Cardiac muscle cell (in vitro differentiated cells and primary cell): ENCODE measurements around the gene SPG21. TPM values are rescaled to one million over a fixed set of nuclear protein-coding genes. Genes with fewer than 3 reads are reported as not detected.

ENCODE experiments used
- DNase-seq, 2 donors: peaks; one replicate each; pipeline versions ENCODE4 v3.0.0 to v3.0.0-alpha.2; 2010 to 2017; ENCODE audit warnings: low read depth in 1 of 2, low spot score in 1 of 2
- H3K27ac ChIP-seq: fragments of 200-600 bp; sonication (generic); 2 replicates; pipeline ENCODE4 v1.5.1; 2016
- H3K27me3 ChIP-seq: fragments of 200-600 bp; sonication (generic); 2 replicates; pipeline ENCODE4 v1.6.0; 2016; ENCODE audit warnings: control low read depth
- H3K36me3 ChIP-seq: fragments of 200-600 bp; sonication (generic); 2 replicates; pipeline ENCODE4 v1.5.1; 2016; ENCODE audit warnings: control low read depth
- H3K4me1 ChIP-seq: fragments of 200-600 bp; sonication (generic); 2 replicates; pipeline ENCODE4 v1.8.1; 2017; ENCODE audit warnings: low read depth, mild to moderate bottlenecking, mixed run types
- H3K4me3 ChIP-seq: fragments of 200-600 bp; sonication (generic); 2 replicates; pipeline ENCODE4 v1.5.1; 2016; ENCODE audit warnings: mild to moderate bottlenecking
- H3K9me3 ChIP-seq: fragments of 200-600 bp; sonication (generic); 2 replicates; pipeline ENCODE4 v1.5.1; 2017; ENCODE audit warnings: low read depth, mild to moderate bottlenecking, control low read depth
- CTCF ChIP-seq: IDR thresholded peaks from 2 replicates; pipeline ENCODE4 v1.5.1; 2012; ENCODE audit warnings: low read depth, mild to moderate bottlenecking, low read length
- polyA plus RNA-seq: library from polyadenylated mRNA; unstranded; fragments of >200 nt; fragmentation: Nextera tagmentation; extraction: Ambion mirVana; gene quantifications from 2 replicates; pipeline ENCODE4 v1.2.1, GENCODE V29; 2016
- total RNA-seq: library from RNA; depleted of rRNA; stranded (reverse); fragments of >200 nt; gene quantifications from 2 replicates; pipeline ENCODE4 v1.2.3, GENCODE V29; 2016

The SPG21 gene
- total and polyA plus RNA-seq, 2 experiments from 2014 or later, result 84.3 to 136 TPM

DNA sequence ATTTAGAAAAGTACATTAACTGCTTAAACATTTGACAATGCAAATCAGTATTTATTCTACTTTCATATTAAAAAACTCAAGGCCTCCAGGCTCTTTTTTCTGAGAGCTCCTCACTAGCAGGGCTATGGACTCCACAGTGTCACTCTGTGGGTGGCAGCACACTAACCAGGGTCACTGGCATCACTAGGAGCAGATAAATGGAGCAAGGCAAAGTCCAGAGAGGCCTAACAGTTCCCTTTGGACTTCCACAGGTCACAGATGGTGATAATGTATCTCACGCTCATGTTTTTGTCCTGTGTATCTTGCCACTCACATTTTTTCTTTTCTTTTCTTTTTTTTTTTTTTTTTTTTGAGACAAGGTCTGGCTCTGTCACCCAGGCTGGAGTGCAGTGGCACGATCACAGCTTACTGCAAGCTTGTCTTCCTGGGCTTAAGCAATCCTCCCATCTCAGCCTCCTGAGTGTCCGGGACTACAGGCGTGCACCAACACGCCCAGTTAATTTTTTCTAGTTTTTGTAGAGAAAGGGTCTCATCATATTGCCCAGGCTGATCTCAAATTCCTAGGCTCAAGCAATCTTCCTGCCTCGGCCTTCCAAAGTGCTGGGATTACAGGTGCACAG lies 7.8 kb downstream of the SPG21 start:
- Histone ChIP-seq H3K4me3 (no peak overlapping the region), H3K9me3 (no peaks in the 10 kb centered on the region), H3K27me3 (no peaks in the 10 kb centered on the region), H3K27ac (no peak overlapping the region), H3K4me1 (no peaks in the 10 kb centered on the region), H3K36me3 (peaks cover 7% of the 10 kb centered on the region)
- TF ChIP-seq CTCF, result no peak
- no peak for DNase-seq

DNA sequence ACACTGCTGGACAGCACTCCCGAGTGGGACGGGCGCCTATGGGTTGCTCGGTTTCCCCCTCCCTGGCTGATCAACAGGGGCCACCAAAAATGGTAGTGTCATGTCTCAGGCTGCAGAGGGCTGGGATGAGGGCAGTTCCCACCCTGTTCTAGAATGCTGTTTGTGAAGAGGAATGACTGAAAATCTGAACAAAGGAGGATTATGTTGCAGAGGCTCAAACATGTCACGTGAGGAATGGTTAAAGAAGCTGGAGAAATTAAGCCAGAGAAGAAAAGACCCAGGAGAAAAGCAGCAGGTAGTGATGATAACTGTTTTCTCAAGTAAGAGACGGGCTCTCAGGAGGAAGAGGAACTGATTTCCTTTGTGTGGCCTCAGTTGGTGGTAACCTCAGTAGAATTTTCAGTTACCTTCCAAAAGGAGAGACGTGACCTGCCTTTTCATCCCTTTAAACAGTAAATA lies 10.4 kb downstream of the SPG21 start:
- DNase-seq, result no peak
- H3K27ac ChIP-seq, result no peak overlapping the region
- H3K27me3 ChIP-seq, result no peaks in the 10 kb centered on the region
- no peaks in the 10 kb centered on the region for H3K9me3 ChIP-seq
- peaks cover 18% of the 10 kb centered on the region for H3K36me3 ChIP-seq
- no peak overlapping the region for H3K4me3 ChIP-seq
- no peak for TF ChIP-seq CTCF
- H3K4me1 ChIP-seq, result no peaks in the 10 kb centered on the region

DNA sequence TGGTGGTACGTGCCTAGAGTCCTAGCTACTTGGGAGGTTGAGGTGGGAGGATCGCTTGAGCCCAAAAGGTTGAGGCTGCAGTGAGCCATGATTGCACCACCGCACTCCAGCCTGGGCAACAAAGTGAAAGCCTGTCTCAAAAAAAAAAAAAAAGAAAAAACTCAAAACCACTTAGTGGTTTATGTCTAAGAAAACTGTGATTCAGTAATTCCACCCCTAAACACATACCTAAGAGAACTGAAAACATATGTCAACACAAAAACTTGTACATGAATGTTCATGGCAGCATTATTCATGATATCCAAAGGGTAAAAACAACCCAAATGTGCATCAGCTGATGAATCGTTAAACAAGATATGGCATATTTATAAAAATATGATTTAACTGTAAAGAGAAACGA lies 14.3 kb downstream of the SPG21 start:
- H3K4me3 ChIP-seq, result no peak overlapping the region
- no peaks in the 10 kb centered on the region for H3K27me3 ChIP-seq
- DNase-seq, result no peak
- no peak overlapping the region for H3K27ac ChIP-seq
- peaks cover 33% of the 10 kb centered on the region for H3K36me3 ChIP-seq
- H3K9me3 ChIP-seq, result no peaks in the 10 kb centered on the region
- no peak for TF ChIP-seq CTCF
- H3K4me1 ChIP-seq, result no peaks in the 10 kb centered on the region

DNA sequence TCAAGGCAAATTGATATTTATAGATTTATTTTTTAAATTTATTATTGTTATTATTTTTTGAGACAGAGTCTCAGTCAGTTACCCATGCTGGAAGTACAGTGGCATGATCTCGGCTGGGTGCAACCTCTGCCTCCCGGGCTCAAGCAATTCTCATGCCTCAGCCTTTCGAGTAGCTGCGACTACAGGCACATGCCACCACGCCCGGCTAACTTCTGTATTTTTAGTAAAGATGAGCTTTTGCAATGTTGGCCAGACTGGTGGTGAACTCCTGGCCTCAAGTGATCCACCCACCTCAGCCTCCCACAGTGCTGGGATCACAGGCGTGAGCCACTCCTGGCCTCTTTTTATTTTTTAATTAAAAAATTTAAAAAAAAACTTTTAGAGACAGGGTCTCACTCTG lies 19.0 kb downstream of the SPG21 start:
- TF ChIP-seq CTCF, result no peak
- Histone ChIP-seq H3K4me1 (no peaks in the 10 kb centered on the region), H3K9me3 (no peaks in the 10 kb centered on the region), H3K4me3 (no peak overlapping the region), H3K27me3 (no peaks in the 10 kb centered on the region), H3K36me3 (peaks cover 46% of the 10 kb centered on the region), H3K27ac (no peak overlapping the region)
- DNase-seq, result no peak

DNA sequence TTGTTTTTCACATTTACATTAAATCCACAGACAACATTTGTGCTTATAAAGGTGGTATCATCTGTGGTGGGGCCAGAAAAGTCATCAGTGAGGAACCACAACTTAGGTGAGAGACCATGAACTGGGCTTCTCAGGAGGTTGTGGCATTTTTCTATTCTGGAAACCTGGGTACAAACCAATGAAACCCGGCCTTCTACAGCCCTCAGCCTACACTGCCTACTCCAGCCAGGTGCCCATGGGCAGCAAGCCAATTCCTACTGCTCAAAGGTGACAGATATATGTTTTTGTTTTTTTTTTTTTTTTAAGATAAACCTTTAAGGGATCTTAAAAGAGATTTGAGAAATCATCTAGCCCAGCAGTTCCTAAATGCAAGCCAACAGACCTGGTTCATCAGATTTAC lies 20.3 kb downstream of the SPG21 start:
- DNase-seq, result no peak
- H3K4me1 ChIP-seq, result no peaks in the 10 kb centered on the region
- no peak overlapping the region for H3K27ac ChIP-seq
- H3K27me3 ChIP-seq, result no peaks in the 10 kb centered on the region
- H3K9me3 ChIP-seq, result no peaks in the 10 kb centered on the region
- H3K36me3 ChIP-seq, result peaks cover 49% of the 10 kb centered on the region
- H3K4me3 ChIP-seq, result no peak overlapping the region
- no peak for TF ChIP-seq CTCF

DNA sequence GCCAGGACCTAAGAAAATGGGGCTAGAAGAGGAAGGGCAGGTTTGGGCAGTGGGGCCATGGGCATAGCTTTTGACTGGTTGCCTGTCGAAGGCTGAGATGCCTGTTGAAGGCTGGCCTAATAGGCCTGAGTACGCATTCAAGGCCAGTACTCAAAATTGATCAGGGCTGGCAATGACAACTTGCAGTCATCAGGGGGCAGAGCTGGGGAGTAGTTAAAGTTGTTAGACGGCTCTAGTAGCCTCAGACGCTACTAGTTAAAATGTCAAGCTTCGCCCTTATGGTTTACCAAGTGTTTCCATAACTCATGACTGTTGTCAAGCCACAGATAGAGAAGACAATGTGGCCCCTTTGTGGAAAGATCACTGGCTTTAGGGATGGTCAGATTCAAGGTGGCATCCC lies 28.7 kb downstream of the SPG21 start:
- H3K4me1 ChIP-seq, result no peaks in the 10 kb centered on the region
- no peak for DNase-seq
- no peak overlapping the region for H3K27ac ChIP-seq
- no peaks in the 10 kb centered on the region for H3K9me3 ChIP-seq
- H3K4me3 ChIP-seq, result no peak overlapping the region
- H3K36me3 ChIP-seq, result peaks cover 23% of the 10 kb centered on the region
- no peak for TF ChIP-seq CTCF
- H3K27me3 ChIP-seq, result no peaks in the 10 kb centered on the region
